Loucy (cell line): ENCODE measurements around the gene FMO3.

Experiments
- H2AFZ ChIP-seq: fragments of 200-600 bp; sonication (generic); 2 replicates; pipeline ENCODE4 v1.6.0; 2016; ENCODE audit warnings: antibody characterized with exemption, mild to moderate bottlenecking, low read length, moderate library complexity
- H3F3A ChIP-seq: fragments of 200-600 bp; 2 replicates; pipeline ENCODE4 v1.6.0; 2016; ENCODE audit warnings: antibody characterized with exemption, low read depth, mild to moderate bottlenecking
- H3K27me3 ChIP-seq: fragments of 200-600 bp; sonication (generic); 2 replicates; pipeline ENCODE4 v1.6.1; 2014; ENCODE audit warnings: low read length, mild to moderate bottlenecking; ENCODE audit not compliant: insufficient read depth, poor library complexity, severe bottlenecking
- H3K36me3 ChIP-seq: fragments of 200-600 bp; sonication (generic); 2 replicates; pipeline ENCODE4 v1.6.1; 2016; ENCODE audit warnings: low read length; ENCODE audit not compliant: insufficient read depth
- H3K4me1 ChIP-seq: fragments of 200-600 bp; sonication (generic); 2 replicates; pipeline ENCODE4 v1.5.1; 2014; ENCODE audit warnings: low read length, mild to moderate bottlenecking; ENCODE audit not compliant: insufficient read depth, poor library complexity, severe bottlenecking
- H3K4me2 ChIP-seq: fragments of 200-600 bp; sonication (generic); 2 replicates; pipeline ENCODE4 v1.6.0; 2014; ENCODE audit warnings: antibody characterized with exemption, low read length, low read depth, mild to moderate bottlenecking; ENCODE audit not compliant: poor library complexity, severe bottlenecking
- H3K4me3 ChIP-seq: fragments of 200-600 bp; sonication (generic); 2 replicates; pipeline ENCODE4 v1.5.1; 2014; ENCODE audit warnings: low read length, mild to moderate bottlenecking, mixed read lengths; ENCODE audit not compliant: poor library complexity, severe bottlenecking
- H3K79me2 ChIP-seq: fragments of 200-600 bp; sonication (generic); 2 replicates; pipeline ENCODE4 v1.6.1; 2014; ENCODE audit warnings: low read length; ENCODE audit not compliant: insufficient read depth
- H3K9ac ChIP-seq: fragments of 200-600 bp; sonication (generic); 2 replicates; pipeline ENCODE4 v1.6.0; 2014; ENCODE audit warnings: mild to moderate bottlenecking, low read depth, low read length, moderate library complexity; ENCODE audit not compliant: poor library complexity, severe bottlenecking
- H3K9me2 ChIP-seq: fragments of 200-600 bp; sonication (generic); replicated peaks from 2 replicates; pipeline ENCODE4 v1.6.1; 2016; ENCODE audit warnings: low read depth, low read length, mixed read lengths
- H3K9me3 ChIP-seq: fragments of 200-600 bp; sonication (generic); 2 replicates; pipeline ENCODE4 v1.6.1; 2014; ENCODE audit warnings: mild to moderate bottlenecking, antibody characterized with exemption, low read length, low read depth; ENCODE audit not compliant: insufficient read depth
- H4K20me1 ChIP-seq: fragments of 200-600 bp; sonication (generic); 2 replicates; pipeline ENCODE4 v1.6.0; 2014; ENCODE audit warnings: antibody characterized with exemption, low read length, mild to moderate bottlenecking; ENCODE audit not compliant: insufficient read depth, poor library complexity, severe bottlenecking
- EZH2phosphoT487 ChIP-seq: fragments of 200-600 bp; IDR thresholded peaks from 2 replicates; pipeline ENCODE4 v1.6.1; 2018; ENCODE audit warnings: antibody characterized with exemption, mild to moderate bottlenecking, moderate library complexity, borderline replicate concordance
- TF ChIP-seq, protein P1 (sequence below): fragments of 200-600 bp; sonication (generic); conservative IDR thresholded peaks from 2 replicates; pipeline ENCODE4 v1.5.1; 2014; ENCODE audit warnings: mild to moderate bottlenecking, antibody characterized with exemption, low read length

Gene FMO3

GRCh38 chr1:171158096-171158495, 67.4 kb downstream of the FMO3 start:
- Histone ChIP-seq H3K36me3 (no peaks in the 10 kb centered on the region), H3K4me1 (no peaks in the 10 kb centered on the region), H3K9me2 (no peaks in the 10 kb centered on the region), H3K4me2 (no peak overlapping the region), H3K9me3 (no peaks in the 10 kb centered on the region), H3K79me2 (no peaks in the 10 kb centered on the region), H3F3A (no peaks in the 10 kb centered on the region), H3K9ac (no peak overlapping the region), H3K4me3 (no peak overlapping the region), H3K27me3 (no peaks in the 10 kb centered on the region), H4K20me1 (no peaks in the 10 kb centered on the region), H2AFZ (no peak overlapping the region)
- TF ChIP-seq, protein P1, sequence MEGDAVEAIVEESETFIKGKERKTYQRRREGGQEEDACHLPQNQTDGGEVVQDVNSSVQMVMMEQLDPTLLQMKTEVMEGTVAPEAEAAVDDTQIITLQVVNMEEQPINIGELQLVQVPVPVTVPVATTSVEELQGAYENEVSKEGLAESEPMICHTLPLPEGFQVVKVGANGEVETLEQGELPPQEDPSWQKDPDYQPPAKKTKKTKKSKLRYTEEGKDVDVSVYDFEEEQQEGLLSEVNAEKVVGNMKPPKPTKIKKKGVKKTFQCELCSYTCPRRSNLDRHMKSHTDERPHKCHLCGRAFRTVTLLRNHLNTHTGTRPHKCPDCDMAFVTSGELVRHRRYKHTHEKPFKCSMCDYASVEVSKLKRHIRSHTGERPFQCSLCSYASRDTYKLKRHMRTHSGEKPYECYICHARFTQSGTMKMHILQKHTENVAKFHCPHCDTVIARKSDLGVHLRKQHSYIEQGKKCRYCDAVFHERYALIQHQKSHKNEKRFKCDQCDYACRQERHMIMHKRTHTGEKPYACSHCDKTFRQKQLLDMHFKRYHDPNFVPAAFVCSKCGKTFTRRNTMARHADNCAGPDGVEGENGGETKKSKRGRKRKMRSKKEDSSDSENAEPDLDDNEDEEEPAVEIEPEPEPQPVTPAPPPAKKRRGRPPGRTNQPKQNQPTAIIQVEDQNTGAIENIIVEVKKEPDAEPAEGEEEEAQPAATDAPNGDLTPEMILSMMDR: no peak
- TF ChIP-seq EZH2phosphoT487: no peak

DNA sequence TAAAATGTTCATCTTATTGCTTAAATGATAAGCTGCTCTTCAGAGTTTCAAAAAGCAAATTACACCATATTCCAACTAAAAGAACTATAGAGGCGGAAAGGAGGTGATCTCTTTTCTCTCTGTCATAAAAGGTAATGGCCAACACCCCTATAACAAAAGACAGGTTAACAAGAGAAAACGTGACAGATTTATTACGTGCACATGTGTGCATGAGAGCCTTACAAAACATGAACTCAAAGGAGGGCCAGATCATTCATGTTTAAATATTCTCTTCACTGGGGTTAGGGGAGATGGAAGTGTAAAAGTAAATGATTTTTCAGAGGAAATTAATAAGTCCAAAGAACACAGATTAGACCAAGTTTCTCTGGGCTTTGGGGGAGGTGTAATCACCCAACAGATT, 67.8 kb downstream of the FMO3 start:
- TF ChIP-seq EZH2phosphoT487: no peak
- TF ChIP-seq, protein P1: no peak

GRCh38 chr1:171159148-171159547, 68.4 kb downstream of the FMO3 start:
- Histone ChIP-seq H3K4me1 (no peaks in the 10 kb centered on the region), H3K36me3 (no peaks in the 10 kb centered on the region), H3K4me3 (no peak overlapping the region), H2AFZ (no peak overlapping the region), H3K9me3 (no peaks in the 10 kb centered on the region), H3K4me2 (no peak overlapping the region), H3K79me2 (no peaks in the 10 kb centered on the region), H3K9me2 (no peaks in the 10 kb centered on the region), H4K20me1 (no peaks in the 10 kb centered on the region), H3K9ac (no peak overlapping the region), H3F3A (no peaks in the 10 kb centered on the region), H3K27me3 (no peaks in the 10 kb centered on the region)
- TF ChIP-seq EZH2phosphoT487: no peak
- TF ChIP-seq, protein P1: no peak

More for the DNA sequence above, 67.8 kb downstream of the FMO3 start:
- Histone ChIP-seq H3K9ac (no peak overlapping the region), H3F3A (no peaks in the 10 kb centered on the region), H3K27me3 (no peaks in the 10 kb centered on the region), H2AFZ (no peak overlapping the region), H4K20me1 (no peaks in the 10 kb centered on the region), H3K36me3 (no peaks in the 10 kb centered on the region), H3K79me2 (no peaks in the 10 kb centered on the region), H3K4me3 (no peak overlapping the region), H3K9me3 (no peaks in the 10 kb centered on the region), H3K4me2 (no peak overlapping the region), H3K4me1 (no peaks in the 10 kb centered on the region), H3K9me2 (no peaks in the 10 kb centered on the region)
